Stimulated activated CD4-positive, alpha-beta T cell treated with anti-CD3 and anti-CD28 coated beads, Interleukin-12 subunit alpha, Interleukin-12 subunit beta, amount 100 ng/mL, for 24 hours (primary cell): ENCODE results near the gene MAP2K3.
"Not testable (repeated sequence)": the region's sequence is repeated elsewhere in the genome, so short reads cannot be mapped to it uniquely, and the experiment has no call there.

Experiments
- DNase-seq, 2 experiments: peaks; one replicate each; pipeline ENCODE4 v3.0.0-alpha.2; 2020; ENCODE audit warnings: low read depth in 2 of 2

Gene MAP2K3

GRCh38 chr17:21296097-21297025 lies 11.8 kb downstream of the MAP2K3 start:
- DNase-seq: no peak

- no peak for DNase-seq
Measured at GRCh38 chr17:21297026-21297520, 12.6 kb downstream of the MAP2K3 start.

DNA sequence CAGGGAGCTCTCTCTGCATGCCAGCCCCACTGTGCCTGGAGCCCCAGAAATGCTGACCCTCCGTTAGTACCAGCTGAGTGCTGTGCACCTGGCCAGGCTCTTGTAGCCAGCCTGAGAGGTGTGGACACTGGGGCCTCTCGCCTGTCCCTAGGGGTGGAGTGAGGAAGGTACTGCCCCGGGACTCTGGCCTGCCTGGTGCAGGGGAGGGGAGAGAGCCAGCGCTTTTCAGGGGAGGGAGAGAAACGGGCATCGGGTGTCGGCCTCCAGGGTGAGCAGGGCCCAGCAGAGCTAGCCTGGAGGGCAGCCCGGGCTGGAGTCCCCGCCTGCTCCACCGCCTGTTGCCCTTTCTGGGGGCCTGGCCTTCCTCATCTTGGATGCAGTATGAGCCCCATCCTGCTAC lies 13.1 kb downstream of the MAP2K3 start:
- no peak for DNase-seq

- DNase-seq: no peak
Measured at GRCh38 chr17:21298056-21298982, 13.8 kb downstream of the MAP2K3 start.

DNA sequence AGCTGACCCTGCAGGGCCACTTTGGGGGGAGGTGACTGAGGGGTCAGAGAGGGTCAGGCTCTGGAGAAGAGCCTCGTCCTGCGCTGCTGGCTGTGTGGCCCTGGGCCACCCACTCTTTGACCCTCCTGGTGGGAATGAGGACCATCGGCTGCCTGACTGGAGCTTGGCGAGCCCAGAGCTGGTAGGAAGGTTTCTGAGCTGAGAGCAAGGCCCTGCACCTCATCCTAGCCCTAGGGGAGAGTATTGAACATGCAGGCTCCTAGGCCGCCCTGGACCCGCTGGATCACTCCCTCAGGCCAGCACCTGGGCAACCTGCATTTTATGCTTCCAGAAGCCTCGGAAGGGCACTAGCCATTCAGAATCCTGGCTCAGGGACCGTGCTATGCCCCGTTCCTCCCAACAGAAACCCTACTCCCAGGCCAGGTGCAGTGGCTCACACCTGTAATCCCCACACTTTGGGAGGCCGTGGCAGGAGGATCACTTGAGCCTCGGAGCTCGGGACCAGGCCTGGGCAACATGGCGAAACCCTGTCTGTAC lies 14.5 kb downstream of the MAP2K3 start:
- no peak for DNase-seq

DNA sequence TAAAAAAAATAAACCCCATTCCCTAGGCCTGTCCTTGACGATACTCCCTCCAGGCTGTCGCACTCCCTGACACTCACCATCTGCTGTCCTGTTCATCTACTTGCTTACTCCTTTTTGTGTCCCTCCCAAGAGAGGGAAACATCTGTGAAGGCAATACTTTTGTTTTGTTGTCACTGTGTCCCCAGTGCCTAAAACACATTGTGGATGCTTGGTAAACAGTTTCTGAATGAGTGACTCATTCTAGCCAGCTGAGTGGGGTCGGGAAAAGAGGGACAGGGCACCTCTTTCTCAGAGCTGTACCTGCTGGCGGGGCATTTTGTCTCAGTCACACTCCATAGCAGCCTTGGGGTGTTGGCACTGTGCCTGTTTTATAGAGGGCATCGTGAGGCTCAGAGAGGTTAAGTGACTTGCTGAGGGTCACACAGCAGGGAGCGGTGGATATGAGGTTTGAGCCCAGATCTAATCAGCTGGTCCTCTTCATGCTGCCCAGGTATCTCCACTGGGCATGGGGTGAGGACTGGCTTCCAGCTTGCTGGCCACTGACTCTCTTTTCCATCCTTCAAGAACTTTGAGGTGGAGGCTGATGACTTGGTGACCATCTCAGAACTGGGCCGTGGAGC lies 15.6 kb downstream of the MAP2K3 start:
- DNase-seq: no peak

DNA sequence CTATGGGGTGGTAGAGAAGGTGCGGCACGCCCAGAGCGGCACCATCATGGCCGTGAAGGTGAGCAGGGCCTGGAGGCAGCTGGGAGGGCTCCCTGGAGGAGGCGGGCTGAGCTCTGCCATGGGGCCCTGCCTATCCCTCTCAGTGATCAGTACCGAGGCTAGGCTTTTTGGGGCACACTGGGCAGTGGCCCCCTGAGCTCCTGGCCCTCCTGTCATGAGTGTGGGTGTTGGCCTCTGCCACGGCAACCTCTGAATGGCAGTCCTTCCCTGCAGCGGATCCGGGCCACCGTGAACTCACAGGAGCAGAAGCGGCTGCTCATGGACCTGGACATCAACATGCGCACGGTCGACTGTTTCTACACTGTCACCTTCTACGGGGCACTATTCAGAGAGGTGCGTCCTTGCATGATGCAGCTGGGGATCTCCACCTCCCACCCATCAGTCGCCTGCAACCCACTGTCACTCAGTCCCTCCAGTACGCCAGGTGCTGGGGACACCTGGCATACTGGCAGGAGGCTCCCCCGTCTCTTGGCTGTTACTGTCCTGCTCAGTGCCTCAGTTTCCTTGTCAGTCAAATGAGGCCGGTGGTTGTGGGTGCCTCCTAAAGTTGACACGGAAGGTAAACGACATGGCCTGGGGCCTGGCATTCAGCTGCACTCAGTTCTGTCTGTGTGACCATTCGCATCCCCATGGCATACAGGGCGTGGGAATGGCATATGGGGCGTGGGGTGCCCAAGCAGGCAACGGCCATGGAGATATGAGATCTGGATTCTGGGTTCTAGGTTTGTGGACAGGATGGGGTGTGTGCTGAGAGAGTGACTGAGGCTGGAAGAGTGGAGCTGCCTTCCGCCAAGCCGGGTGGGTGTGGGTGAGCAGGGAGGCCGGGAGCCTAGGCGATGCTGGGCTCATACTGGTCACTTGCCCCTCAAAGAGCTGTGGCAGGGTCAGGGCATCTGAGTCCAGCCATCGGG lies 16.4 kb downstream of the MAP2K3 start:
- DNase-seq: no peak

GRCh38 chr17:21301593-21302550 lies 17.4 kb downstream of the MAP2K3 start:
- no peak for DNase-seq

- no peak for DNase-seq
Measured at GRCh38 chr17:21302711-21303425, 18.4 kb downstream of the MAP2K3 start.

GRCh38 chr17:21303441-21304065 lies 19.0 kb downstream of the MAP2K3 start:
- no peak for DNase-seq

DNA sequence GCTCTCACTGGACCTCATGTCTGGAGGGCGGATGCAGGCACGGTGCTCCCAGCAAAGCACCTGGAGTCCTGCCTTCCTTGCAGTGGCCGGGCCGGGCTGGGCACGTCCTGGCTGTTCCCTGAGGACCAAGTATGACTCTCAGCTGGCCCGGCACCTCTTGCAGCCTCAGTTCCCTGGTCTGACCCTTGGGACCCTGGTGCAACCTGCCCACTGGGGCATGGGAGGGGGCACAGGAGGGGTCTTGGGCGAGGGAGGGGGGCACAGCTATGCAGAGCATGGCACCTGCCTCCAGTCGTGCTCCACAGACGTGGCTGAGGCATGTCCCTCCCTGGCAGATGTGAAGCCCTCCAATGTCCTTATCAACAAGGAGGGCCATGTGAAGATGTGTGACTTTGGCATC lies 19.6 kb downstream of the MAP2K3 start:
- DNase-seq: no peak

- DNase-seq: not testable (repeated sequence)
Measured at GRCh38 chr17:21304551-21305151, 20.1 kb downstream of the MAP2K3 start.

GRCh38 chr17:21305431-21306180 lies 21.1 kb downstream of the MAP2K3 start:
- DNase-seq: not testable (repeated sequence)

DNA sequence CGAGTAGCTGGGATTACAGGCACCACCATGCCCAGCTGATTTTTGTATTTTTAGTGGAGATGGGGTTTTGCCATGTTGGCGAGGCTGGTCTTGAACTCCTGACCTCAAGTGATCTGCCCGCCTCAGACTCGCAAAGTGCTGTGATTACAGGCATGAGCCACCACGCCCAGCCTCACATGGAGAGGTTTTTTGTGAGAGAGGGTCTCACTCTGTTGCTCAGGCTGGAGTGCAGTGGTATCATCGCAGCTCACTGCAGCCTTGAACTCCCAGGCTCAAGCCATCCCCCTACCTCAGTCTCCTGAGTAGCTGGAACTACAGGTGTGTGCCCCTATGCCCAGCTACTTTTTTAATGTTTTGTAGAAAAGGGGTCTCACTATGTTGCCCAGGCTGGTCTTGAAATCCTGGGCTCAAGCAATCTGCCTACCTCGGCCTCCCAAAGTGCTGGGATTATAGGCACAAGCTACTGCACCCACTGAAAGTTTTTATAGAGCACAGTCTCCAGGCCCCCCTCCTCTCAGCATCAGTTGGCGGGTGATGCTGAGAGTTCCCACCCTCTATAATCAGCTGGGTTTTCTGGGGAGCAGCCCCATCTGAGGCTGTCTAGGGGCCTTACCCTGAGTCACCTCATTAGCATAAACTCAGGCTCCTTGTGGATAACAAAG lies 22.2 kb downstream of the MAP2K3 start:
- not testable (repeated sequence) for DNase-seq

- not testable (repeated sequence) for DNase-seq
Measured at GRCh38 chr17:21307273-21307625, 22.7 kb downstream of the MAP2K3 start.

- not testable (repeated sequence) for DNase-seq
Measured at GRCh38 chr17:21308931-21309381, 24.4 kb downstream of the MAP2K3 start.
